Measurements from ENCODE around the gene P4HA2. TPM values are rescaled to one million over a fixed set of nuclear protein-coding genes. Genes with fewer than 3 reads are reported as not detected.
A peak's percentile ranks its signal among the peaks of the same experiment; 100 is the strongest.

The P4HA2 gene
- total and polyA plus RNA-seq, 2 experiments from 2014 or later = 5.9 to 8.0 TPM

DNA sequence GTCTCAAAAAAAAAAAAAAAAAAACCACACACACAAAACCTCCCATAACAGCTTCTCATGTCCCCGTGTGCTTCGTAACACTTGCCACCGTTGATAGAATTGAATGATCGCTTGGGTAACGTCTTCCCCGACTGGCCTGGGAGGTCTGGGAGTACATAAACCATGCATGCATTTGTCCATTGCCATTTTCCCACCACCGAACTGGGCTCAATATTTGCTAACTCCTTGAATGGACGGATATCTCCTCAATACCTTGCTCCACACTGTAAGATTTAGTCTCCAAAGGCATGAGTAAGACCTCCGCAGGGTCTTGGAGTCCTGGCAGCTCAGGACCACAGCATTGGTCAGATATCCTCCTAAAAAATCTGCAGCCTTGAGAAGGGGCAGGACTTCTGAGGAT, 3.2 kb upstream of the P4HA2 start (continued):
- TF ChIP-seq, protein P1, sequence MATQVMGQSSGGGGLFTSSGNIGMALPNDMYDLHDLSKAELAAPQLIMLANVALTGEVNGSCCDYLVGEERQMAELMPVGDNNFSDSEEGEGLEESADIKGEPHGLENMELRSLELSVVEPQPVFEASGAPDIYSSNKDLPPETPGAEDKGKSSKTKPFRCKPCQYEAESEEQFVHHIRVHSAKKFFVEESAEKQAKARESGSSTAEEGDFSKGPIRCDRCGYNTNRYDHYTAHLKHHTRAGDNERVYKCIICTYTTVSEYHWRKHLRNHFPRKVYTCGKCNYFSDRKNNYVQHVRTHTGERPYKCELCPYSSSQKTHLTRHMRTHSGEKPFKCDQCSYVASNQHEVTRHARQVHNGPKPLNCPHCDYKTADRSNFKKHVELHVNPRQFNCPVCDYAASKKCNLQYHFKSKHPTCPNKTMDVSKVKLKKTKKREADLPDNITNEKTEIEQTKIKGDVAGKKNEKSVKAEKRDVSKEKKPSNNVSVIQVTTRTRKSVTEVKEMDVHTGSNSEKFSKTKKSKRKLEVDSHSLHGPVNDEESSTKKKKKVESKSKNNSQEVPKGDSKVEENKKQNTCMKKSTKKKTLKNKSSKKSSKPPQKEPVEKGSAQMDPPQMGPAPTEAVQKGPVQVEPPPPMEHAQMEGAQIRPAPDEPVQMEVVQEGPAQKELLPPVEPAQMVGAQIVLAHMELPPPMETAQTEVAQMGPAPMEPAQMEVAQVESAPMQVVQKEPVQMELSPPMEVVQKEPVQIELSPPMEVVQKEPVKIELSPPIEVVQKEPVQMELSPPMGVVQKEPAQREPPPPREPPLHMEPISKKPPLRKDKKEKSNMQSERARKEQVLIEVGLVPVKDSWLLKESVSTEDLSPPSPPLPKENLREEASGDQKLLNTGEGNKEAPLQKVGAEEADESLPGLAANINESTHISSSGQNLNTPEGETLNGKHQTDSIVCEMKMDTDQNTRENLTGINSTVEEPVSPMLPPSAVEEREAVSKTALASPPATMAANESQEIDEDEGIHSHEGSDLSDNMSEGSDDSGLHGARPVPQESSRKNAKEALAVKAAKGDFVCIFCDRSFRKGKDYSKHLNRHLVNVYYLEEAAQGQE (IDR thresholded peaks at IDR 0.05; ENCODE audit: unreplicated experiment) = no peak
- TF ChIP-seq, protein P2, sequence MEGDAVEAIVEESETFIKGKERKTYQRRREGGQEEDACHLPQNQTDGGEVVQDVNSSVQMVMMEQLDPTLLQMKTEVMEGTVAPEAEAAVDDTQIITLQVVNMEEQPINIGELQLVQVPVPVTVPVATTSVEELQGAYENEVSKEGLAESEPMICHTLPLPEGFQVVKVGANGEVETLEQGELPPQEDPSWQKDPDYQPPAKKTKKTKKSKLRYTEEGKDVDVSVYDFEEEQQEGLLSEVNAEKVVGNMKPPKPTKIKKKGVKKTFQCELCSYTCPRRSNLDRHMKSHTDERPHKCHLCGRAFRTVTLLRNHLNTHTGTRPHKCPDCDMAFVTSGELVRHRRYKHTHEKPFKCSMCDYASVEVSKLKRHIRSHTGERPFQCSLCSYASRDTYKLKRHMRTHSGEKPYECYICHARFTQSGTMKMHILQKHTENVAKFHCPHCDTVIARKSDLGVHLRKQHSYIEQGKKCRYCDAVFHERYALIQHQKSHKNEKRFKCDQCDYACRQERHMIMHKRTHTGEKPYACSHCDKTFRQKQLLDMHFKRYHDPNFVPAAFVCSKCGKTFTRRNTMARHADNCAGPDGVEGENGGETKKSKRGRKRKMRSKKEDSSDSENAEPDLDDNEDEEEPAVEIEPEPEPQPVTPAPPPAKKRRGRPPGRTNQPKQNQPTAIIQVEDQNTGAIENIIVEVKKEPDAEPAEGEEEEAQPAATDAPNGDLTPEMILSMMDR (conservative IDR thresholded peaks at IDR 0.05; ENCODE audit: low read depth in 2 of 2) = no peak
- TF ChIP-seq EZH2 (IDR thresholded peaks at IDR 0.05; ENCODE audit: low read depth, unreplicated experiment) (no peak), ETS1 (IDR thresholded peaks at IDR 0.05) (no peak), EZH2phosphoT487 (IDR thresholded peaks at IDR 0.05; ENCODE audit: unreplicated experiment) (no peak), JUNB (IDR thresholded peaks at IDR 0.05; ENCODE audit: unreplicated experiment) (no peak), POLR2AphosphoS5 (IDR thresholded peaks at IDR 0.05; ENCODE audit: low read depth) (no peak), NANOG (IDR thresholded peaks at IDR 0.05; ENCODE audit: borderline replicate concordance) (no peak)

DNA sequence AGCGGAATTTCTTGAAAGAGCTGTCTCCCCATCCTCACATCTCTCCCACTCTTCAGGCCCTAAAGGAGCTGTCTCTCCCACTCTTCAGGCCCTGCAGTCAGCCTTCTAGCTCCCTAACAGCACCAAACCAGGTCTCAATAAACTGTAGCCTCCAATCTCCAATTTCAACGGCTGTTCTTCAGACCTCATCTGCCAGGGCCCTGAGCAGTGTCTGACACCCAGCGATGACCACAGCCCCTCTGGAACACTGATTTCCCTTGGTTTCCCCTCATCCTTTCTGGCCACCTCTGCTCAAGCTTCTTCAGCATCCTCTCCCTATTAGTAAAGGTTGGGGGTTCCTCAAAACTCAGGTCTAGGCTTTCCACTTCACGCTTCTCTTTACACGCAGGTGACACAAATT, 1.6 kb upstream of the P4HA2 start:
- H3K27ac ChIP-seq (ENCODE audit: low read depth) = no peak overlapping the region
- H3K27me3 Mint-ChIP-seq (ENCODE audit: insufficient read depth, low read depth, poor library complexity) = peaks cover 32% of the 10 kb centered on the region
- H3K36me3 Mint-ChIP-seq (ENCODE audit: low read depth) = no peaks in the 10 kb centered on the region
- ATAC-seq (no peak), DNase-seq (ENCODE audit: low spot score) (no peak)
- no peaks in the 10 kb centered on the region for H3K9me3 Mint-ChIP-seq
- peaks cover 25% of the 10 kb centered on the region for H3K27me3 ChIP-seq (ENCODE audit: insufficient read depth)
- peak overlapping the region; percentile 54 for H3K4me3 Mint-ChIP-seq
- no peaks in the 10 kb centered on the region for H3K4me1 ChIP-seq (ENCODE audit: insufficient read depth)
- H3K4me2 ChIP-seq = no peak overlapping the region
- TF ChIP-seq EZH2phosphoT487 (IDR thresholded peaks at IDR 0.05; ENCODE audit: unreplicated experiment) = no peak
- TF ChIP-seq, protein P2 (conservative IDR thresholded peaks at IDR 0.05; ENCODE audit: low read depth in 2 of 2) = no peak
- no peak for TF ChIP-seq ZNF462 (CRISPR knock-in tag; IDR thresholded peaks at IDR 0.05)
- TF ChIP-seq ZNF114 (CRISPR knock-in tag; IDR thresholded peaks at IDR 0.05) = no peak
- H3K9me2 ChIP-seq (ENCODE audit: insufficient read depth) = no peaks in the 10 kb centered on the region
- peaks cover 12% of the 10 kb centered on the region; the same call in 2 of the 3 replicates for H3K4me1 Mint-ChIP-seq
- no peak overlapping the region for H3K4me3 ChIP-seq
- no peaks in the 10 kb centered on the region for H3K79me2 ChIP-seq (replicated peaks; ENCODE audit: insufficient read depth)
- no peak overlapping the region for H3K27ac Mint-ChIP-seq
- H2AFZ ChIP-seq = no peak overlapping the region; the same call in 1 of the 2 replicates
- H3K36me3 ChIP-seq (ENCODE audit: insufficient read depth) = no peaks in the 10 kb centered on the region
- H3F3A ChIP-seq (replicated peaks; ENCODE audit: low read depth) = 0 out of 2 replicates have a peak, but pooled peaks cover 3% of the 10 kb centered on the region
- H4K20me1 ChIP-seq (replicated peaks; ENCODE audit: insufficient read depth) = no peaks in the 10 kb centered on the region

Measured in GM23338 (cell line).